Immature natural killer cell (primary cell): ENCODE measurements around the gene MTO1. TPM values are rescaled to one million over a fixed set of nuclear protein-coding genes. Genes with fewer than 3 reads are reported as not detected.
"Not testable (repeated sequence)": the region's sequence is repeated elsewhere in the genome, so short reads cannot be mapped to it uniquely, and the experiment has no call there.

Experiments used
- DNase-seq, 3 donors: peaks; one replicate each; pipeline ENCODE4 v3.0.0; 2022; ENCODE audit warnings: mixed read lengths in 1 of 3
- H3K27ac Mint-ChIP-seq, 6 donors: one replicate each; pipeline ENCODE4 v1.8.0; 2020; ENCODE audit warnings: mixed read lengths in 6 of 6, mild to moderate bottlenecking in 5 of 6, inconsistent platforms in 4 of 6, moderate library complexity in 3 of 6
- H3K27me3 Mint-ChIP-seq, 3 donors: one replicate each; pipeline ENCODE4 v1.8.0; 2020 to 2021; ENCODE audit warnings: low read depth in 3 of 3, mild to moderate bottlenecking in 3 of 3, mixed read lengths in 3 of 3, moderate library complexity in 3 of 3, inconsistent platforms in 1 of 3
- H3K36me3 Mint-ChIP-seq, 3 donors: one replicate each; pipeline ENCODE4 v1.8.0; 2020; ENCODE audit warnings: mixed read lengths in 3 of 3, inconsistent platforms in 2 of 3, mild to moderate bottlenecking in 2 of 3
- H3K4me1 Mint-ChIP-seq, 2 donors: one replicate each; pipeline ENCODE4 v1.8.0; 2020; ENCODE audit warnings: inconsistent platforms in 2 of 2, mild to moderate bottlenecking in 2 of 2, mixed read lengths in 2 of 2, moderate library complexity in 1 of 2
- H3K4me3 Mint-ChIP-seq, 5 donors: one replicate each; pipeline ENCODE4 v1.8.0; 2020; ENCODE audit warnings: mild to moderate bottlenecking in 5 of 5, mixed read lengths in 5 of 5, inconsistent platforms in 3 of 5, moderate library complexity in 3 of 5
- H3K9me3 Mint-ChIP-seq, 6 donors: one replicate each; pipeline ENCODE4 v1.8.0; 2020; ENCODE audit warnings: mild to moderate bottlenecking in 6 of 6, mixed read lengths in 6 of 6, inconsistent platforms in 4 of 6, moderate library complexity in 3 of 6
- polyA plus RNA-seq, 3 donors: library from polyadenylated mRNA; unstranded; fragments of 300-500 nt; fragmentation: Illumina TruSeq; gene quantifications; one replicate each; pipeline ENCODE4 v1.2.3, GENCODE V29; 2021

Gene MTO1, protein sequence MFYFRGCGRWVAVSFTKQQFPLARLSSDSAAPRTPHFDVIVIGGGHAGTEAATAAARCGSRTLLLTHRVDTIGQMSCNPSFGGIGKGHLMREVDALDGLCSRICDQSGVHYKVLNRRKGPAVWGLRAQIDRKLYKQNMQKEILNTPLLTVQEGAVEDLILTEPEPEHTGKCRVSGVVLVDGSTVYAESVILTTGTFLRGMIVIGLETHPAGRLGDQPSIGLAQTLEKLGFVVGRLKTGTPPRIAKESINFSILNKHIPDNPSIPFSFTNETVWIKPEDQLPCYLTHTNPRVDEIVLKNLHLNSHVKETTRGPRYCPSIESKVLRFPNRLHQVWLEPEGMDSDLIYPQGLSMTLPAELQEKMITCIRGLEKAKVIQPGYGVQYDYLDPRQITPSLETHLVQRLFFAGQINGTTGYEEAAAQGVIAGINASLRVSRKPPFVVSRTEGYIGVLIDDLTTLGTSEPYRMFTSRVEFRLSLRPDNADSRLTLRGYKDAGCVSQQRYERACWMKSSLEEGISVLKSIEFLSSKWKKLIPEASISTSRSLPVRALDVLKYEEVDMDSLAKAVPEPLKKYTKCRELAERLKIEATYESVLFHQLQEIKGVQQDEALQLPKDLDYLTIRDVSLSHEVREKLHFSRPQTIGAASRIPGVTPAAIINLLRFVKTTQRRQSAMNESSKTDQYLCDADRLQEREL
- 10 to 100 TPM; 12.3 to 40.4 (median 28.5) TPM for polyA plus RNA-seq

DNA sequence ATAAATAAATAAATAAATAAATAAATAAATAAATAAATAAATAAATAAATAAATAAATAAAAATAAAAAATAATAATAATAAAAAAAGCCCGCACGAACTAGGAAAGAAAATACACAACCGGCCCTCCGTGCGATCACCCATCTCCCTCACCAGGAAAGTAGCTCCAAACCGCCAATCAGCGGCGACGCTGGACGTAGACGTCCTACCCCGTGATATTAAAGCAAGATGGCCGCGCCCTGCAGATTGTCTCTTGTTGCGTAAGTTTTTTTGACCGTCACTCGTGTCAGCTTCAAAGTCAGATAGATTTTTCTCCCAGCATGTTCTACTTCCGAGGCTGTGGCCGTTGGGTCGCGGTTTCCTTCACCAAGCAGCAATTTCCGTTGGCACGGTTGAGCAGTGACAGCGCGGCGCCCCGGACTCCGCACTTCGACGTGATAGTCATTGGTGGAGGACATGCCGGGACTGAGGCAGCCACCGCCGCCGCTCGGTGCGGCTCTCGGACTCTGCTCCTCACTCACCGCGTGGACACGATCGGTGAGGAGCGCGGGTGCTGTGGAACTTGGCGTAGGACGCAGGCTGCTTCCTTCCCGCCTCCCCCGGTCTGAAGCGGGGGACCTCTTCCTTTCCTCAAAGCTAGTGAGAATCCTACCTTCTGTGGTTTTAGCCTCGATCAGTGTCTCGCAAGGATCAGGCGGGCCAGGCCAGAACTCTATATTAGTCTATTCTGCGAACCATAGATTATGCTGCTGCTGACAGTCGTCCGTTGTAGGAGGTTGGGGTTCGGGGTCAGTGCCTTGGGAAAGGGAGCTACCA lies at the start of gene MTO1:
TSS of gene MTO1 (plus strand) at position 201 of the 814 bp plus-strand sequence. CDS start at position 319, 118 bp downstream.
- Mint-ChIP-seq H3K9me3 (no peaks in the 10 kb centered on the region), H3K4me3 (peak within 1 kb of the TSS; percentile 86 to 100 (median 93)), H3K4me1 (peaks cover 34 to 47% of the 10 kb centered on the region in 2 donors), H3K27me3 (peaks cover 9 to 14% (median 10%) of the 10 kb centered on the region in 3 donors), H3K27ac (peak within 1 kb of the TSS; percentile 91 to 100 (median 96)), H3K36me3 (peaks cover 0 to 5% (median 4%) of the 10 kb centered on the region in 3 donors)
- peak; percentile 87 to 88 (median 87) for DNase-seq

- H3K27ac Mint-ChIP-seq = no peak overlapping the region
- H3K36me3 Mint-ChIP-seq = peaks cover 11 to 25% (median 13%) of the 10 kb centered on the region in 3 donors
- no peak overlapping the region for H3K4me3 Mint-ChIP-seq
- peaks cover 0 to 1% (median 0%) of the 10 kb centered on the region in 3 donors for H3K27me3 Mint-ChIP-seq
- peaks cover 4 to 5% of the 10 kb centered on the region in 2 donors for H3K4me1 Mint-ChIP-seq
- DNase-seq = no peak
- no peaks in the 10 kb centered on the region for H3K9me3 Mint-ChIP-seq
Measured at GRCh38 chr6:73413102-73413501, 48.4 kb upstream of the MTO1 start.

GRCh38 chr6:73418081-73418741 lies 43.3 kb upstream of the MTO1 start:
- peak overlapping the region in 4 of 5 donors; percentile 6 to 70 (median 54) for H3K4me3 Mint-ChIP-seq
- H3K27ac Mint-ChIP-seq = peak overlapping the region; percentile 14 to 92 (median 52)
- peaks cover 11 to 31% (median 23%) of the 10 kb centered on the region in 3 donors for H3K36me3 Mint-ChIP-seq

DNA sequence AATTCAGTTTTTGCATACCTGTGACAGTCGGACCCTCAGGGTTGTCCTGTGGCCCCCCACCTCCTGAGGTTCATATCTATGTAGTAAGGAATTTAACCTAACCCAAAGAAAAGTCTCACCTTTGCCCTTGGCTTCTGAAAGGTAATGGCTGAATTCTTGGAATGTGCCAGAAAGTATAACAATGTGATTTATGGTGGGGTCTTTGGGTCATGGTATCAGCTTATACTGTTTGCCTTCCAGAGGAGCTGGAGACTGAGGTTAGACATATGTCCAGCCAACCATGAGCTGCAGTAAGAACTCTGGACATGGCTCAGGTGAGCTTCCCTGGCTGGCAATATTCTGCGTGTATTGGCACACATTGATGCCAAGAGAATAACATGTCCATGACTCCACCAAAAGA lies 40.0 kb upstream of the MTO1 start:
- Mint-ChIP-seq H3K27ac (peak overlapping the region; percentile 98 to 100 (median 99)), H3K27me3 (peaks cover 7 to 17% (median 7%) of the 10 kb centered on the region in 3 donors), H3K36me3 (peaks cover 8 to 28% (median 25%) of the 10 kb centered on the region in 3 donors), H3K4me3 (peak overlapping the region in 4 of 5 donors; percentile 70 to 81 (median 79)), H3K9me3 (no peaks in the 10 kb centered on the region), H3K4me1 (peaks cover 34 to 39% of the 10 kb centered on the region in 2 donors)
- no peak for DNase-seq

More at GRCh38 chr6:73418081-73418741, 43.3 kb upstream of the MTO1 start:
- DNase-seq = peak in 2 of 3 donors; percentile 8 to 9
- no peaks in the 10 kb centered on the region for H3K9me3 Mint-ChIP-seq
- H3K27me3 Mint-ChIP-seq = peaks cover 5 to 12% (median 7%) of the 10 kb centered on the region in 3 donors
- peaks cover 31 to 33% of the 10 kb centered on the region in 2 donors for H3K4me1 Mint-ChIP-seq

DNA sequence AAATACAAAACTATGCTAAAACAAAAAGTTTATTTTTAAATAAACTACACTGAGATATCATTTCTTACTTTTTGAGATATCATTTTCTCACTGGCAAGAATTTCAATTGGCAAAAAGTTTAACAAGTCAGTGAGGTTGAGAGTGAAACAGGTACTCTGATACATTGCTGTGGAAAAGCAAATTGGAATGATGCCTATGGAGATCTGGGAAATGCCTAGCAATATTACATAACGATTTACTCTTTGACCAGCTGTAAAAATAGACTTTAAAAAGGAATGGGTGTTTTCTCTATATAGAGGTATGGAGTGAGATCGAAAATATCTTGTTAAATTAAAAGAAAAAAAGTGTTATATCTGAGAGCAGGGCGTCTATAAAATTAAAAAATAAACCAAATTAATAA lies 26.3 kb upstream of the MTO1 start:
- Mint-ChIP-seq H3K4me3 (no peak overlapping the region), H3K27ac (peak overlapping the region in 2 of 6 donors; percentile 13 to 28), H3K36me3 (peaks cover 12 to 20% (median 20%) of the 10 kb centered on the region in 3 donors), H3K27me3 (no peaks in the 10 kb centered on the region), H3K4me1 (peaks cover 3 to 13% of the 10 kb centered on the region in 2 donors), H3K9me3 (no peaks in the 10 kb centered on the region)
- no peak for DNase-seq

DNA sequence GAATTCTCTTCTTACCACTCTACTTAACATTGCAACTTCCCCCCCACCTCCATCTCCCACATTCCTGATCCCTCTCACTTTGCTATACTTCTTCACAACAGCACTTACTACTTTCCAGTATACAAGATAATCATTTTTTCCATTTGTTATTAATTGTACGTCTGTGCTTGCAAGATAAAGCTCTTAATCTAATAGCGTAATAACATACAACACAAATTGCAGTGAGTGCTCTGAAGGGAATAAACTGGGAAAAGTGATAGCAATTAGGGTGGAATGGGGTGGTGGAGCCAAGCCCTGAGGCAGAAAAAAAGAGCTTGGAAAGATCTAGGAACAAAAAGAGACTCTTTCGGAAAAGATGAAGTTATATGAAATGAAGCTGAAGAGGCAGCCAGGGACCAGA lies 18.0 kb upstream of the MTO1 start:
- H3K27me3 Mint-ChIP-seq = peaks cover 0 to 2% (median 1%) of the 10 kb centered on the region in 3 donors
- H3K27ac Mint-ChIP-seq = peak overlapping the region in 2 of 6 donors; percentile 32 to 48
- no peak for DNase-seq
- H3K4me1 Mint-ChIP-seq = peaks cover 17 to 33% of the 10 kb centered on the region in 2 donors
- H3K36me3 Mint-ChIP-seq = peaks cover 17 to 26% (median 23%) of the 10 kb centered on the region in 3 donors
- no peaks in the 10 kb centered on the region for H3K9me3 Mint-ChIP-seq
- no peak overlapping the region for H3K4me3 Mint-ChIP-seq

DNA sequence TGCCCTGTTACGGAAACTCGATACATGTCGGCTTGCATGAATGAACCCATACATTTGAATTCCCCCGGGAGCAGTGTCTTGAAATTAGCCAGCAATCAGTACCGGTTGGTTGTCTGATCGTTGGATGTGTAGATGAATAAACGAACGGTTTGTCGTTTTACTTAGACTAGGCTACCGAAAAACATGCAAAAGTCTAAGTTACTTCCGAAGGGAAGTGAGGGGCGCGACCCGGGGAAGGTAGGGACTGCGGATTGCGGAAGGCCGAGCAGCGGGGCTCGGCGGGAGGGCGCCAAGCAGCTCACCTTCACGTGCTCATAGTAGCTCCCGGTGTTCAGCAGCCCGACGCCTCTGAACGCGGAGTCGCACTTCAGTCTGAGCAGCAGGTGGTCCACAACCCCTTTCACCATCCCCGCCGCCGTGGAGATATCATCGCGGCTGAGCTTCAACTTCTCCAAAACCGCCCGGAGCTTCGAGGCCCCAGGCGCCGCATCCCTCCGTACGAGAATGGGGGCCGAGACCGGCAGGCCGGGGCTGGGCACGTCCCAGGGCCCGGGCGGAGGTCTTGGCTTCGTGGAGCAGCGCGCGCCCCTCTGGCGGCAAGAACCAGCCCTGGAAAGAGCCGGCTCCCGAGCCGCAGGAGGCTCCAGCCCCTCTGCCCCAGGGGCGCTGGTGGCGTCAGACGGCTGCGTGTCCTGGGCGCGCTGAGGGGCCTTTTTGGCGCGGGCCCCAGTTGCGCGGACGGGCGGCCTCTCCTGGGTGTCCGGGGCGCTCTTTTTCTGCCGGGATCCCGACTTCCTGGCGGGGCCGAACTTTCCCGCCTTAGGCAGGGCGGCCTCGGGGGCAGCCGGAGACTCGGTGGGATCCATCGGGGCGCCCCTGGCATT lies 10.1 kb upstream of the MTO1 start:
- peaks cover 33 to 35% of the 10 kb centered on the region in 2 donors for H3K4me1 Mint-ChIP-seq
- peak; percentile 42 to 48 (median 43) for DNase-seq
- H3K27me3 Mint-ChIP-seq = peaks cover 0 to 5% (median 5%) of the 10 kb centered on the region in 3 donors
- H3K9me3 Mint-ChIP-seq = no peaks in the 10 kb centered on the region
- peak overlapping the region; percentile 90 to 96 (median 92) for H3K4me3 Mint-ChIP-seq
- H3K27ac Mint-ChIP-seq = peak overlapping the region; percentile 84 to 92 (median 88)
- H3K36me3 Mint-ChIP-seq = no peaks in the 10 kb centered on the region

DNA sequence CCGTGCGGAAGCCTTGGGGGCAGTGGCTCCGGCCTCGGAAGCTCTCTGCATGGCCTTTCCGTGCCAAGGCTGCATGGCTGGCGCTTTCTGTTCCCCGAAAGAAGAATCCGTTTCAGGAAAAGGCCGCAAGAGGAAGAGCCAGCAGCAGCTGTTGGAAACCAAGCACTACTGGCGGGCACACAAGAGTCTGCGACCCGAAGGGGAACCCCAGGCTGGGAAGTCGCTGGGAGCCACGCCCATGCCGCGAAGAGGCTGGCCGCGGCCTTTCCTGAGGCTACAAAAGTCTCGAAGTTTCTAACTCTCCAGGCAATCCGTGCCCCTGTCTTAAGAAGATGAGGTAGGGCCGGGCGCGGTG lies 9.5 kb upstream of the MTO1 start, which contains the start of gene CGAS:
TSS of gene CGAS (minus strand) at position 191 of the 355 bp plus-strand sequence. CDS start at position 75, 116 bp downstream.
- Mint-ChIP-seq H3K4me1 (peaks cover 33 to 35% of the 10 kb centered on the region in 2 donors), H3K4me3 (peak within 1 kb of the TSS; percentile 90 to 96 (median 92)), H3K9me3 (no peaks in the 10 kb centered on the region), H3K27me3 (peaks cover 0 to 5% (median 5%) of the 10 kb centered on the region in 3 donors), H3K36me3 (no peaks in the 10 kb centered on the region), H3K27ac (peak within 1 kb of the TSS; percentile 84 to 92 (median 88))
- DNase-seq = peak; percentile 64 to 68 (median 65)

DNA sequence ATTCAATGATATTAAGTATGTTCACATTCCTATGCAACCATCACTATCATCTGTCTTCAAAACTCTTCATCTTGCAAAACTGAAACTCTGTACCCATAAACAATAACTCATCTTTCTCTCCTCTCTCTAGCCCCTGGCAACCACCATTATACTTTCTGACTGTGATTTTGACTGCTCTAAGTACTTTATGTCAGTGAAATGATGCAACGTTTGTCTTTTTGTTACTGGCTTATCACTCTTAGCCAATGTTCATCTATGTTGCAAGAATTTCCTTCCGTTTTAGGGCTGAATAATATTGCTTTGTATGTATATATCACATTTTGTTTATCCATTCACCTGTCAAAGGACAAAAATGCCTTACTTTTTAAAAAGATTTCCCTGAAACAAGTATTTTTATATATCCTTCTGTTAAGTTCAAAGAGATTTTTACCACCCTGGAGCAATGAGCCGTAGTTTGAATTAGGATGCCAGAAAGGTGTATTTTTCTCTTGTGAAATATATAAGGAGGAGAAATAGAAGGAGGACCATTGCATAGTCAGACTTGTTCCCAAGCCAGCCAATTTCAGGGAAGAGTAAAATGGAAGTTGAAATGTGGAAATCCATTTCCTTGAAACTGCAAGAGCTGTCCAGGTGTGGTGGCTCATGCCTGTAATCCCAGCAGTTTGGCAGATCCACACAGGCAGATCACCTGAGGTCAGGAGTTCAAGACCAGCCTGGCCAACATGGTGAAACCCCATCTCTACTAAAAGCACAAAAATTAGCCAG lies 5.5 kb upstream of the MTO1 start:
- Mint-ChIP-seq H3K4me1 (peaks cover 14 to 18% of the 10 kb centered on the region in 2 donors), H3K27ac (no peak overlapping the region), H3K27me3 (peaks cover 0 to 4% (median 2%) of the 10 kb centered on the region in 3 donors), H3K36me3 (no peaks in the 10 kb centered on the region), H3K4me3 (no peak overlapping the region), H3K9me3 (no peaks in the 10 kb centered on the region)
- DNase-seq = no peak

DNA sequence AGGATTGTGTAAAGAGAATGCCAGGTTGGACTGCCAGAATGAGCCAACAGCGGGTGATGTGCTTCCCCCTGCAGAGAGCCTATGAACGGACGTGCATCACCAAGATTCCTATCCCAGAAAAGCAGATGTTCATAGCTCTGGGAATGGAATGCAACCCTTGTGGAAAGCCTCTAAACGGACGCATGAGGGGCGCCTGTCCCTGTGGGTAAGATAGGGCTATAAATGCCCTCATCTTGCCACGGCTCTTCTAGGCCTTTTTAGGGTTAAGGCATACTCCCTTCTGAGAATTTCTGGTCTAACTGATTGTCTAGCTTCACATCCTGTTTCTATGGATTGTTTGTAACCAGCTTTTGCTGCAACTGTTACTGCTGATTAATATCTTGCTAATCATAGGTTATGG lies 2.1 kb upstream of the MTO1 start:
- DNase-seq, H3K9me3 Mint-ChIP-seq, H3K36me3 Mint-ChIP-seq: not testable (repeated sequence)
- Mint-ChIP-seq H3K4me1 (peaks cover 31 to 36% of the 10 kb centered on the region in 2 donors), H3K27ac (peak overlapping the region in 4 of 6 donors; percentile 16 to 92 (median 77)), H3K4me3 (peak overlapping the region in 4 of 5 donors; percentile 29 to 100 (median 40)), H3K27me3 (peaks cover 9 to 14% (median 10%) of the 10 kb centered on the region in 3 donors)

DNA sequence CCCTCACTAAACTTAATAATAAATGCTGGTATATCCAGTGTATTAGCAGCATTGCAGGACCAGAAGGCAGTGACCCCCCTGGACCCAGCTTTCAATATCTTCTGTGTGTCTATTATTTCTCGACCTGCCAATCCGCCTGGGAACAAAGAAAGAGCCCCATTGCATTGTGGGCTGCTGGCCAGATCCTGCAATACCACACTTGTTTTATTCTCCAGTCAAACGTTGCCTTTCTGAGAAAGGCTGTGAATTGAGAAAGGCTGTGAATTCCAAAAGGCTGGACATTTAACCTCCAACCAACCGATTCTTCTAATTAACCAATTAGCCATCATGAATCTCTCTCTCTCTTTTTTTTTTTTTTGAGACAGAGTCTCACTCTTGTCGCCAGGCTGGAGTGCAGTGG lies 1.5 kb upstream of the MTO1 start:
- Mint-ChIP-seq H3K4me3 (peak overlapping the region; percentile 30 to 100 (median 59)), H3K9me3 (no peaks in the 10 kb centered on the region), H3K27ac (peak overlapping the region in 5 of 6 donors; percentile 62 to 92 (median 79)), H3K4me1 (peaks cover 31 to 39% of the 10 kb centered on the region in 2 donors), H3K27me3 (peaks cover 9 to 14% (median 10%) of the 10 kb centered on the region in 3 donors), H3K36me3 (no peaks in the 10 kb centered on the region)
- no peak for DNase-seq
